ACHN (cell line): Measurements from ENCODE around the gene MED8.
"Not testable (repeated sequence)": the region's sequence is repeated elsewhere in the genome, so short reads cannot be mapped to it uniquely, and the experiment has no call there.

ENCODE experiments used
- DNase-seq: peaks from one replicate; pipeline ENCODE4 v3.0.0-alpha.2; 2015
- in situ Hi-C: cut with HindIII; loops from 2 replicates; pipeline ENCODE4 v1.10.0; 2017; ENCODE audit warnings: low sequenced_read_pairs, low pct_ligation_motif_present, low pct_unique_long_range_greater_than_20kb

The MED8 gene

DNA sequence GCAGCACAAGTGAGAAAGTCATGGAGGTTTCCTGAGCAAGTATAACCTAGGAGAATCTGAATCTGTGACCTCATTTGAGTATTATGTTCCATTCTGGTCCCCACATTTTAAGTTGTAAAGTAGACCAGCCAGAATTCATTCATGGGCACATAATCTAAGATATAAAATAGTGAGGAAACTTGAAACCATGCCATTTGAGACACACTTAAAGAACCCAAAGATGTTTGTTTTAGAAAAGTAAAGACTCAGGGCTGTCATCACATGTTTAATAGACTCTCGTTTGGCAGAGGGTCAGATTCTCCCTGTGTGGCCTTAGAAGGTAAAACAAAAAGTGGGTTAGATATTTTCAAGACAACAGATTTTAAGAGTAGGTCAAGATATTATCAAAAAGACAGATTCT lies 6.5 kb upstream of the MED8 start:
- in situ Hi-C loops, result loop anchor here (25.0 kb wide), 1 partner anchor 159 kb away; no protein-coding TSS in a partner anchor
- DNase-seq, result no peak

DNA sequence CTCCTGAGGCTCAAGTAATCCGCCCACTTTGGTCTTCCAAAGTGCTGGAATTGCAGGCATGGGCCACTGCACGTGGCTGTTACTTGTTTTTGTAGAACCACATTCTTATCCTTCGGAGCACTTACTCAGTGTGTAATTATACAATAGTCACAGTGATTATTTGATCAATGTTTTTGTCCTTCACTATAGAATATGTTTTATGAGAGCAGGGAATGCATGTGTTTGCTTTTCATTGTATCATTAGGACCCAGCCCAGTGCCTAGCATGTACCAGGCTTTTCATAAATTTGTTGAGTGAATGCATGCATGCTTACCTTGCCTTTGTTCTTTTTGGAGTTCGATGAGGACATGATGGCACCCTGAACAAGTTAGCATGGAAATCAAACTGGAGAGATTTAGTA lies 5.9 kb upstream of the MED8 start:
- in situ Hi-C loops, result loop anchor here (25.0 kb wide), 1 partner anchor 158 kb away; no protein-coding TSS in a partner anchor
- no peak for DNase-seq

DNA sequence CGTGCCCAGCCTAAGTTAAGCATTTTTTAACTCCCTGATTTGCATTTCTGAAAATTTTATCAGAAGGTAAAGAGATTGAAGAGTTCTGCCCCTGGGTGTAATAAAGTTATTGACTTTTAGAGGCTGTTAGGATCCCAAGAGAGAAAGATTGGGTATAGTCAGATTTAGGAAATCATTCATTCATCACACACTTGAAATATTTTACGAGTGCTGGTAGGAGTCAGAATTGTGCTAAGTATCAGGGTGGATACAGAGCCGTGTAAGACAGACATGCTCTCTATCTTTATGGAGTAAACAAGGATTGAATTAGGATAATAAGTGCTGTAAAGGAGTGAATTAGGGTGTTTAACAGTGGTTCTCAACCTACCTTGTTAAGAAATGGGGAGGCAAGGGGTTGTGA lies 3.1 kb upstream of the MED8 start:
- in situ Hi-C loops, result loop anchor here (25.0 kb wide), 1 partner anchor 155 kb away; no protein-coding TSS in a partner anchor
- no peak for DNase-seq

DNA sequence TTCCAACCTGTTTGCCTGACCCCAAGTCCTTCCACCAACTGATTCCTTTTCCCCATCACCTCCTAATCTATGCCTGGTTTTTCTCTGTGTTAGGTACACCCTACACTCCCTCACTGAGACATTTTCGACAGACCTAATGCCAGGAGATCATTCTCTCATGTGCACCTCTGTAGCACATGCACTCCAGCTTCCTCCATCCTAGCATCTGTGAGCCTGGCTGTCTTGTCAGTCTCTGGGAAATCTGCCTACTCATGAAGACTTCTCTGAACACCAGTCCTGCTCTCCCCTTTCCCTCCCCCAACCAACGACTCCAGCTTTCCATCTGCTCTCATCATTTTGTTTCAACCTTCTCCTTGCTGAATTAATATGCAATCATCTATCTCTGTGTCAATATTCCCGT lies 987 bp downstream of the MED8 start:
- in situ Hi-C loops, result loop anchor here (25.0 kb wide), 1 partner anchor 151 kb away; no protein-coding TSS in a partner anchor
- no peak for DNase-seq

DNA sequence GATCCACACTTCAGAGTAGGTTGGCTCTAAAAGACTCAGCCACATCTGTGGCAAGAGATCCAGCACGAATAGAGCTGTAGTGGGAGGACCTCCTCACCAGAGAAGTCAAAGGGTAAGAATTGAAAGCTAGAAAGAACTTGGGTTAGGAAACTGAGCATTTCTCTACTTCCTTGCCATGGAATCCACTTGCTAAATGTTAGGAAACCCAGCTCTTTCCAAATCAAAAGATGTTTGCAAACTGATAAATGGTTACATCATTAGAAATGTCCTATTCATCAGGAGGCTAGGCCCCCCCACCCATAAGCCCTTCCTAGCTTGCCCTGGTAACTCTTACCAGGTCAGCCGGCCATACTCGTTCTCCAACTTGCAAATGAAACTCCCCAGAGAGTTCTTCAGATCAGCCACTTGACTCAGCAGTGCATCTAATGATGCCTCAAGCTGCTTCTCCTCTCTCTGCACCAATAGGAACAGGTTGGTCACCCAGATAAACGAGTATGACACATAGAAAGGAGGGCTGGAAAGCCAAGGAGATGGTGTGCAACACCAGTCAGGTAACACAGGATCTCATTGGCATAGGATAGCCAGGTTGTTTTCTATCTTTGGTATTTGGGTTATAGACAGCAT lies 1.5 kb downstream of the MED8 start:
- in situ Hi-C loops, result loop anchor here (25.0 kb wide), 1 partner anchor 151 kb away; no protein-coding TSS in a partner anchor
- DNase-seq, result no peak

DNA sequence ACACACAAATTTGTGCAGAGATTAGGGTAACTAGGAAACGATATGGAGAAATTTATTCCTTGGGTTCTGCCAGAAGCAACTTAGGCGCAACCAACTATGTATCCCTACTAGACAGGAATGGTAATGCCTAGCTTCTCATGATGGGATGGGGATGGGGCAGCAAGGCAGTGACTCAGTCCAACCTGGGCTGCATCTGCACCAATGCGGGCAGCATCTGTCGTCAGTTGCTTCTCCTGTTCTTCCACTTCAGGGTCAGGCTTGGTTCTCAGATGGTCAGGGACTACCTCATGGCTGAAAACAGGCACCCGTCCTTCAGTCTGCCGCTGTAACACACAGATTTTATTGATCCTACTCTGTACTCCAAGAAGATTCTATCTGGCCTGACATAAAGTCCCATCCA lies 2.9 kb downstream of the MED8 start:
- in situ Hi-C loops, result loop anchor here (25.0 kb wide), 1 partner anchor 149 kb away; no protein-coding TSS in a partner anchor
- no peak for DNase-seq

DNA sequence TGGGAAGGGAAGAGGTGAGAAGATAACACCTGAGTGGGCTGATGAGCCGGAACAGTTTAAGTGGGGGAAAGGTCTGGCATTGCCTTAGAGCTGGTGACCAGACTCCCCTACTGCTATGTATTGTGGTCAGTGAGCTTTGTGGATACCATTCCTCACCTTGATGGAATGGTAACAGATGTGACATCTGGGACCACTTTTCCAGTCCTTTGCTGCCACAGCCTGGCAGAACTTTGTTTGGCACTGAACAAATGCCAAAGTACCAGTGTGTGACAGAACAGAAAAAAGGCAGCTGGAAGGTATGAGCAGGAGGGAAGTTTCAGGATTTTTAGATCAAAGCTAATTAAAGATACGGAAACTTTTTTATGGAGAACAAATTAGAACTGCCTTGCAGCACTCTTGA lies 6.2 kb downstream of the MED8 start:
- in situ Hi-C loops, result loop anchor here (25.0 kb wide), 1 partner anchor 146 kb away; no protein-coding TSS in a partner anchor
- DNase-seq, result peak; percentile 18

DNA sequence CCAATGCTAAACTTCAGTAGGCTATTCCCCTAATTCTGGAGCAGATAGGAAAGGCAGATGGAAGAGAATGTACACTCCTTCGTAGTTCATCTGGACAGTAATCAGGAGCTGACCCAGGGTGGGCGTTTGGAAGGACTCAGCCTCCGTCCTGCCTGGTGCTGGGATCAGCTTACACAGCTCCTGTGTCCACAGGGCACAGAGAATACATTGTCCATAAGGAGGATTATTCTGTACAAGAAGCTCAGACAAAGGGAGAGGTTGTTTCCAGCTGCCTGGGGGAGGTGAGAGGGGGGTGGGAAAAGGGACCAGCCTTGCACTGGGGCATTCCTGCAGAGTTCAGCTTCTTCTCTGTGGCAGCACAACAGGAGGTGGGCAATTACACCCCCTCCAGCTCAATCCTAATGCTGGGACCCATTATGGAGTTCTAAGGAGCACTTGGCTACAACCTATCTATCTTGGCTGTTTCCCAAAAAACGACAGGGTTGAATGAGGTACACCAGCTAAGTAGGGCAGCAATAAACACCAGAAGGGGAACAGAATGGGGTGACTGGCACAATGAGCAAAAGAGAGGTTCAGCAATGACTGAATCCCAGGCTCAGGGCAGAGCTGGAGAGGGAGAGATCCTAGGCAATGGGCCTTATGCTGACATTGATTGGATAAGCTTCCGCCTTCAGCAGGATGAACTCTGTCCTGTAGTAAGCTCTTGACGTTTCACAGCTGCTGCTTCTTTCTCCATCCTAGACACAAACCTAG lies 7.4 kb downstream of the MED8 start:
- in situ Hi-C loops, result loop anchor here (25.0 kb wide), 1 partner anchor 145 kb away; no protein-coding TSS in a partner anchor
- DNase-seq, result no peak

DNA sequence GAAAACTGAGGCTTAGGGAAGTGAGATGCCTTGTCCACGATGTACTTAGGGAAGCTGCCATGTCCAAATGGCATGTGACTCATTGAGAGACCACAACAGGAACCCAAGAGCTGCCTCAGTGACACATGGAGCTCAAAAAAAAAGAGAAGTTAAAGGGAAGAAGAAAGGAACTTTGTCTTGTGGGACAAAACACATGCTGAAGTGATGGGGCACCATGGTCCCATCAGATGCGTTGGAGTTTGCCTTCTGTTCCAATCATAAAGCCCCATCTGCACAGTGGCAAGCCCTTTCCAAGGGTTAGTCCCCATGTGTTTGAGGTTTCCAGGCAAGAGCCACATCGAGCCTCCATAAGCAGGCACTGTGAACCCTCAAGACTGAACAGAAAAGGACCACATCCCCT lies 8.0 kb downstream of the MED8 start:
- in situ Hi-C loops, result loop anchor here (25.0 kb wide), 1 partner anchor 144 kb away; no protein-coding TSS in a partner anchor
- DNase-seq, result no peak

DNA sequence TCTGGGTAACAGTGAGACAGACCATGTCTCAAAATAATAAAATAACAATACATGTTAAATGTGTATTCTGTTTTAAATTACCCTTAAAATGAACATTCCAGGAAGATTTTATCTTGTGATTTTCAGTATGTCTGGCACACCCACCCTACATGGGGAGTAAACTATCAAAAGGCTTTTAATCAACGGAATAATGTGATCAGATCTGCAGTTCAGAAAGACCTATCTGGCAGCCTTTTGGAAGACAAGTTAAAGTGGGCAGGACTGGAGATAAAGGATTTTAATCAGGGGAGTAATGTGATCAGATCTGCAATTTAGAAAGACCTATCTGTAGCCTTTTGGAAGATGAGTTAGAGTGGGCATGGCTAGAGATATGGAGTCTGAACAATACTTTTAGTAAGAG lies 10.1 kb downstream of the MED8 start:
- in situ Hi-C loops, result loop anchor here (25.0 kb wide), 1 partner anchor 142 kb away; no protein-coding TSS in a partner anchor

DNA sequence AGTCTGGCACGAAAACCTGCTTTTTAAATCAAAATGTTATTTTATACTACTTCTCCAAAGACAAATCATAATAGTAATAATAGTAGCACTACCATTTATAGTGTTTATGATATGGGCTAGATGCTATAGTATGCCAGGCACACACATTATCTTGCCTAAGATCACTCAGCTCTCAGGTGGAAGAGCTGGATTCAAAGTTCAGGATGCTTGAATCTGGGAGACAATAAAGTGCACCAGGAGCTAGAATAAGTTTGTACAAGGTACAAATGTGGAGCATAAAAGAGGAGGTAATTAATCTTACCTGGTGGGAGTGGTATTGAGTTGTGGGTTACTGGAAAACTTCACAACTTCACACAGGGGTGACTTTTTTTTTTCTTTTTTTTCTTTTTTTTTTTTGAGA lies 11.8 kb downstream of the MED8 start:
- in situ Hi-C loops, result loop anchor here (25.0 kb wide), 1 partner anchor 141 kb away; no protein-coding TSS in a partner anchor
- DNase-seq, result no peak

More for the DNA sequence above, 10.1 kb downstream of the MED8 start:
- no peak for DNase-seq

DNA sequence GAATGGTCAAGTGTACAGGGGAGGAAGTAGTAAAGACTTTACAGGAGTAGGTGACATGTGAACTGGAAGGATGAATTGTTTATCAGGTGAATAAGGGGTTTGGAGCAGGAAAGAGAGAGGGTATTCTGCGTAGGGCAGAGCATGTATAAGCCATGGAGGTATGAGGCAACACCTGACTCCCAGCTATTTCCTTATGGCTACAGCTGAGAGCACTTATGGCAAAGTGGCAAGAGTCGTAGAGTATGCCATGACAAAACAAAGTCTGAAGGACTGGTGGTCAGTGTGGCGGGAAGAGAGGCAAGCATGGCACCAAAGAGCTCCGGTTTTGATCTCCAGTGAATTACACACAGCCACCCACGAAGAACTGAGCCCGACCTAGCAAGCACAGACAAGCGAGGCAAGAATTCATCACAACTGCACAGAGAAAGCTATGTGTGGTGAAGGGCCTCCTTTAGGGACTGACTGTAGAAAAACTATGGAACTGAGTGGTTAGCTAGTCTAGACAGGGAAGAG lies 12.8 kb downstream of the MED8 start:
- no peak for DNase-seq
- in situ Hi-C loops, result loop anchor here (25.0 kb wide), 1 partner anchor 139 kb away; no protein-coding TSS in a partner anchor

DNA sequence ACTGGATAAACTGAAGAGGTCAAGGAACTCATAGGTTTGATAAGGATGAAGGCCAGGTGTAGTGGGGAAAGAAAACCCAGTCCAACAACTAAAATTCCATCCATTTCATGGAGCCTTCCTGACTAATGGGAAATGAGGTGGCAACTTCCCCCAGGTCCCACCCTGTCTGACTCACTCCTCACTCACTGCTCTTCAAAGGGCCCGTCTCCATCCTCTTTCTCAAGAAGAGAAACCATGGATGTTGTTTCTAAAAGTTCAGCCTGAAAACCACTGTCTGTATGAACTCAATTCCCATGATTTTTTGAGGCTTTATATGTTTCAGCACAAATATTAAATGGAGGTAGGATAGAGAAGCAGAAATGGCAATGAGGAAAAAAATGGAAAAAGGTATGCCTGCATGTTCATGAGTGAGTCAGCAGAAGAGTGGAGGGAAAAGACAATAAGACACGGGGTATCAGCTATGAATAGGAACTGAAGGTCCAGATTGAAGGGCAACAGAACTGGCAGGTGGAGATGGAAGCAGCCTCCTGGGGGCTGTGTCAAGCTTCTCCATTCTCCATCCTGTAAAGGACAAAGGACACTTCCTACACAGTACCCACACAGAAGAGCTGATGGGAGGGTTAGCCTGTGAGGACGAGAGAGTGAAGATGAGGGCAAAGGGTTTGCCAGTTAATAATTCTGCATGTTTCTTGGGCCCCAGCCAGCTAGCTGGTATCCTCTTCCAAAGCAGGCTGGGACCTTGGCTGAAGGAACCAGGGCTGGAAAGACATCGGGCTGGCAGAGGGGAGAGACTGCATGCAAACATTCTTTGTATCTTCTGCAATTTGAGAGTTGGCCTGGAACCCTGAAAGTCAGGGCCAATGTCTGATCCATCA lies 16.3 kb downstream of the MED8 start:
- in situ Hi-C loops, result no loop called here
- peak; percentile 65 for DNase-seq

DNA sequence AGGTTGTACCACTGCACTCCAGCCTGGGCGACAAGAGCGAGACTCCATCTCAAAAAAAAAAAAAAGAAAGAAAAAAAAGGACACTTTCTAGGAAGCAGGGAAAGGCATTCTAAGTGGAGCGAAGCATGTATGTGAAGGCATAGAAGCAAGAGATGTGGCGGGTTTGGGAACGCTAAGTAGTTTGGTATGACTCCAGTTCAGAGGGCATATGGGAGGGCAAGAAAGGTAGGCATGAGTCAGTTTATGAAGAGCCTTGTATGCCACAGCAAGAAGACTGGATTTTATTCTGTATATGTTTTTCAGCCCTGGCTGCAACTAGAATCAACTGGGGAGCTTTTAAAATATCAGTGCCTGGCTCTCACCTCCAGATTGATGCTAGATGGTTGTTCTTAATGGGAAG lies 17.4 kb downstream of the MED8 start:
- no peak for DNase-seq
- in situ Hi-C loops, result no loop called here

DNA sequence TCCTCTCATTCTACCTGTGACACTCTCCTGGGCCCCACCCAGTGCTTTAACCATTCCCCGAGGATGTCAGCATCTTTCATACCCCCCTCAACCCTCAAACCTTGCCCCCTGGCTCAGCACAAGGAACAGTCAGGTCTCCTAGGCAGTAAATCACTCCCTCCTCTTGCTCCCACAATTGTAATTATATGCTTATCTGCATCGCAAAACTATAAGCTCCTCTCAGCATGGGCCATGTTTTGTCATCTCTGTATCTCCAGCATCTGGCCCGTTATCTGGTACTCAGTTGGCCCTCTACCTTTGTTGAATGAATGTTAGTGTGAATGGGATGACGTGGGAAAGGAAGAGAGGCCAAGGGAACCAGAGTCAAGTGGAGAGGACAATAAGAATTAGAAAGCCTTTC lies 19.0 kb downstream of the MED8 start:
- DNase-seq, result no peak
- in situ Hi-C loops, result no loop called here

DNA sequence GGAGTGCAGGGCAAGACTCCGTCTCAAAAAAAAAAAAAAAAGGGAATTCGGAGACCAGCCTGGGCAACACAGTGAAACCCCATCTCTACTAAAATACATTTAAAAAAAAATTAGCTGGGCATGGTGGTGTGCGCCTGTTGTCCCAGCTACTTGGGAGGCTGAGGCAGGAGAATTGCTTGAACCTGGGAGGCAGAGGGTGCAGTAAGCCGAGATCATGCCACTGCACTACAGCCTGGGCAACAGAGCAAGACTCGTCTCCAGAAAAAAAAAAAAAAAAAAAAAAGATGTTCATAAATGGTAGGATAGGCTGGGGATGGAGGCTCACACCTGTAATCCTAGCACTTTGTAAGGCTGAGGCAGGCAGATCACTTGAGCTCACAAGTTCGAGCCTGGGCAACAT lies 19.8 kb downstream of the MED8 start:
- DNase-seq, in situ Hi-C loops: not testable (repeated sequence)

DNA sequence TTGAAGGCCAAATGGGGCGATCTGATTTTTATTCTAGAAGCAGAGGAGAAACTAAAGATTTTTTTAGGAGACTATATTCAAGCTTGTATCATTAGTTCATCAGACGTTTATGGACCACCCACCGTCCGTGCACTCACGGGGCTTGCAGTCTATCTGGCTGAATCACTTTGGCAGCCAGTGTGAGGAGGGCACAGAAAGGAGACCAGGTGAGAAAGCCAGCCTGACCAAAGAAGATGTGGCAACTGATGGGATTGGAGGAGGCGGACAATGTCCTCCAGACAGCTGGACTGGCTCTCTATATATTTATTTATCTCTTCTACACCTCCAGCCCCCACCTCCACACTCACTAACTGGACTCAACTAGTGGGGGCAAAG lies 21.0 kb downstream of the MED8 start:
- no peak for DNase-seq
- in situ Hi-C loops, result no loop called here

DNA sequence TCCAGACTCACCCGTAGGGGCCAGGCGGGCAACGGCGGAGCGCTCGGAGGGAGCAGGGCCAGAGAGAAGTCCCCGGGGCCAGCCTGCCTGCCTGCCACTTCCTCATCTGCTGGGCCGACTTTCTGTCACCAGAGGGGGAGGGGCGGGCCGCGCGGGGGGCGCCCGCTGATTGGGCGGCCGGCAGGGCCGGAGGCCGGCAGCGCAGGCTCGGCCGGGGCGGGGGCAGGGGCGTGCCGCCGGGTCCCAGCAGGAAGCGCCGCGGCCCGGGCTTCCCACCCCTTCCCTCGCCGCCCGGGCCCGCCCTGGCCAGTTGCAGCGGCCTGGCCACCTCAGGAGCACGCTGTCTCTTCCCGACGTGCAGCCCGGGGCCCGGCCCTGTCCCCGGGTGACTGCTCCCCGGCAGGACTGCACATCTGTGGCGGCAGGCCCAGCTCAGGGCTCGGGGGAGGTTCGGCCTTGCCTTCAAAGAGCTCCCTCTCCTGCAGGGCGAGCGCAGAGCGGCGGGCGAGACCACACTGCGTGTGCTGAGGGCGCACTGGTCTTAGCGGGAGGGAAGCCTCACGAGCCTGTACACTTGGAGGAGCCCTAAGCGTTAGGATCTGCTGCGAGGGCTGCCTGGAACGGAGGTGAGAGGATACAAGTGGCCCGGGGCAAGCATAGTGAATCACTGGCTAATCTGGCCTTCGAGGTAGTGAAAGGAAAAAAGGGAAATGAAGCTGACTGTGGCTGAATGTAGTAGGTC lies 21.5 kb downstream of the MED8 start, which contains the start of gene ELOVL1:
TSS of gene ELOVL1 (minus strand) at position 108 of the 742 bp plus-strand sequence. CDS start 2,402 bp downstream, outside the sequence.
- peak; percentile 85 for DNase-seq
- in situ Hi-C loops, result no loop called here
